ENCODE results near the gene GGA1. TPM values are rescaled to one million over a fixed set of nuclear protein-coding genes. Genes with fewer than 3 reads are reported as not detected.
"Not testable (repeated sequence)": the region's sequence is repeated elsewhere in the genome, so short reads cannot be mapped to it uniquely, and the experiment has no call there.

The GGA1 gene
- total RNA-seq, 1 donor from 2014 or later: 27.3 TPM

- peak; percentile 90 for DNase-seq (ENCODE audit: low spot score)
- peak; percentile 65 for ATAC-seq
Measured at GRCh38 chr22:37607010-37607934, 1.4 kb upstream of the GGA1 start.

- ATAC-seq (peak; percentile 3), DNase-seq (ENCODE audit: low spot score) (no peak)
Measured at GRCh38 chr22:37607935-37608476, 628 bp upstream of the GGA1 start.

GRCh38 chr22:37609240-37610152 is 862 bp downstream of the GGA1 start:
- no peak for ATAC-seq

GRCh38 chr22:37610153-37610475 is 1.5 kb downstream of the GGA1 start:
- not testable (repeated sequence) for ATAC-seq; DNase-seq (ENCODE audit: low spot score)

More at GRCh38 chr22:37609240-37610152, 862 bp downstream of the GGA1 start:
- no peak for DNase-seq (ENCODE audit: low spot score)

GRCh38 chr22:37610480-37611129 is 2.0 kb downstream of the GGA1 start:
- ATAC-seq: no peak
- no peak for DNase-seq (ENCODE audit: low spot score)

- DNase-seq (ENCODE audit: low spot score): no peak
- no peak for ATAC-seq
Measured at GRCh38 chr22:37611207-37611606, 2.6 kb downstream of the GGA1 start.

- DNase-seq (ENCODE audit: low spot score): no peak
- no peak for ATAC-seq
Measured at GRCh38 chr22:37616201-37617083, 7.8 kb downstream of the GGA1 start.

GRCh38 chr22:37617431-37617830 is 8.8 kb downstream of the GGA1 start:
- no peak for DNase-seq (ENCODE audit: low spot score)
- ATAC-seq: no peak

- ATAC-seq (no peak), DNase-seq (ENCODE audit: low spot score) (no peak)
Measured at GRCh38 chr22:37618072-37618656, 9.5 kb downstream of the GGA1 start.

- DNase-seq (ENCODE audit: low spot score) (no peak), ATAC-seq (no peak)
Measured at GRCh38 chr22:37618674-37619073, 10.0 kb downstream of the GGA1 start.

- no peak for ATAC-seq
- DNase-seq (ENCODE audit: low spot score): no peak
Measured at GRCh38 chr22:37619991-37620390, 11.4 kb downstream of the GGA1 start.

GRCh38 chr22:37621352-37621860 is 12.8 kb downstream of the GGA1 start:
- no peak for DNase-seq (ENCODE audit: low spot score)
- no peak for ATAC-seq

GRCh38 chr22:37623075-37624016 is 14.7 kb downstream of the GGA1 start:
- ATAC-seq (peak; percentile 62), DNase-seq (ENCODE audit: low spot score) (no peak)

GRCh38 chr22:37624017-37624365 is 15.4 kb downstream of the GGA1 start:
- ATAC-seq (peak; percentile 61), DNase-seq (ENCODE audit: low spot score) (peak; percentile 86)

GRCh38 chr22:37624876-37625275 is 16.2 kb downstream of the GGA1 start:
- no peak for ATAC-seq
- DNase-seq (ENCODE audit: low spot score): no peak

GRCh38 chr22:37625737-37626136 is 17.1 kb downstream of the GGA1 start:
- DNase-seq (ENCODE audit: low spot score) (no peak), ATAC-seq (no peak)

- peak; percentile 84 for ATAC-seq
Measured at GRCh38 chr22:37626144-37626543, 17.5 kb downstream of the GGA1 start.

GRCh38 chr22:37626556-37627075 is 18.0 kb downstream of the GGA1 start:
- ATAC-seq (no peak), DNase-seq (ENCODE audit: low spot score) (no peak)

More at GRCh38 chr22:37626144-37626543, 17.5 kb downstream of the GGA1 start:
- peak; percentile 91 for DNase-seq (ENCODE audit: low spot score)
